MCF 10A (cell line): ENCODE results near the gene ENTPD7. TPM values are rescaled to one million over a fixed set of nuclear protein-coding genes. Genes with fewer than 3 reads are reported as not detected.

Experiments used
- BruUV-seq: library from RNA; stranded (reverse); fragments of 400-500 nt; replicated peaks from 2 replicates; lab custom pipeline; 2021; lab: Mats Ljungman, UMichigan
- CTCF ChIA-PET: fragments of 300-600 bp; sonication (Branson Sonifier 250); formaldehyde crosslinking; extraction: SDS; loops from one replicate; lab custom pipeline; 2021; ENCODE audit warnings: antibody characterized with exemption, inconsistent platforms; lab: Yijun Ruan, JAX
- POLR2A ChIA-PET: fragments of 300-600, 350-650 bp; sonication (Branson Sonifier 250); formaldehyde crosslinking; extraction: SDS; loops from one replicate; lab custom pipeline; 2020; ENCODE audit warnings: antibody characterized with exemption, inconsistent platforms; lab: Yijun Ruan, JAX
- DNase-seq: peaks from one replicate; pipeline ENCODE4 v3.0.0-alpha.2; 2018; ENCODE audit not compliant: unreplicated experiment
- H3K27ac Mint-ChIP-seq: one replicate; pipeline ENCODE4 v1.8.0; 2022; ENCODE audit warnings: mild to moderate bottlenecking, low read depth, mixed read lengths; ENCODE audit not compliant: unreplicated experiment
- H3K27me3 Mint-ChIP-seq: one replicate; pipeline ENCODE4 v1.8.0; 2022; ENCODE audit warnings: mixed read lengths; ENCODE audit not compliant: insufficient read depth, unreplicated experiment
- H3K36me3 Mint-ChIP-seq: one replicate; pipeline ENCODE4 v1.8.0; 2022; ENCODE audit warnings: mild to moderate bottlenecking, moderate library complexity, mixed read lengths; ENCODE audit not compliant: insufficient read depth, unreplicated experiment
- H3K4me1 Mint-ChIP-seq: one replicate; pipeline ENCODE4 v1.8.0; 2022; ENCODE audit warnings: mixed read lengths; ENCODE audit not compliant: insufficient read depth, unreplicated experiment
- H3K4me3 Mint-ChIP-seq: one replicate; pipeline ENCODE4 v1.8.0; 2022; ENCODE audit warnings: mild to moderate bottlenecking, moderate library complexity, mixed read lengths; ENCODE audit not compliant: unreplicated experiment
- H3K9me3 Mint-ChIP-seq: one replicate; pipeline ENCODE4 v1.8.0; 2022; ENCODE audit warnings: mixed read lengths; ENCODE audit not compliant: unreplicated experiment
- intact Hi-C: fragments of 100-400 bp; cut with micrococcal nuclease; formaldehyde crosslinking; loops from 2 replicates; pipeline ENCODE4 v1.14.1; 2022
- total RNA-seq: library from RNA; stranded (reverse); gene quantifications from 2 replicates; pipeline ENCODE4 v1.2.3, GENCODE V29; 2022
- TF ChIP-seq, protein P1 (sequence below): fragments of 200-600 bp; IDR thresholded peaks from one replicate; pipeline ENCODE4 v1.8.0; 2022; ENCODE audit warnings: antibody characterized with exemption, mild to moderate bottlenecking; ENCODE audit not compliant: unreplicated experiment

The ENTPD7 gene
- total RNA-seq, 1 experiment from 2014 or later: 18.3 TPM

DNA sequence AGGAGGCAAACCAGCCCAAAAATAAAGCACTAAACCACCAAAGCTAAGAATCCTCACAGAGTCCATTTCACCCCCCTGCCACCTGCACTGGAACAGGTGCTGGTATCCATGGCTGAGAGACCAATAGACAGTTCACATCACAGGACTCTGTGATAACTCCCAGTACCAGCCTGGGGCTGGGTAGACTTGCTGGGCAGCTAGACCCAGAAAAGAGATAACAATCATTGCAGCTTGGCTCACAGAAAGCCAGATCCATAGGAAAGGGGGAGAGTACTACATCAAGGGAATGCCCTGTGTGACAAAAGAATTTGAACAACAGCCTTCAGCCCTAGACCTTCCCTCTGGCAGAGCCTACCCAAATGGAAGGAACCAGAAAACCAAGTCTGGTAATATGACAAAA lies 25.5 kb upstream of the ENTPD7 start:
- CTCF ChIA-PET: interaction anchor here (0.6 to 4.8 kb wide), 2 partner anchors 14 to 78 kb away, joined by 3 to 60 read pairs; no protein-coding TSS in a partner anchor
- Mint-ChIP-seq H3K9me3 (no peaks in the 10 kb centered on the region), H3K27me3 (no peaks in the 10 kb centered on the region), H3K27ac (no peak overlapping the region), H3K4me1 (peaks cover 6% of the 10 kb centered on the region), H3K36me3 (no peaks in the 10 kb centered on the region), H3K4me3 (no peak overlapping the region)
- TF ChIP-seq, protein P1, sequence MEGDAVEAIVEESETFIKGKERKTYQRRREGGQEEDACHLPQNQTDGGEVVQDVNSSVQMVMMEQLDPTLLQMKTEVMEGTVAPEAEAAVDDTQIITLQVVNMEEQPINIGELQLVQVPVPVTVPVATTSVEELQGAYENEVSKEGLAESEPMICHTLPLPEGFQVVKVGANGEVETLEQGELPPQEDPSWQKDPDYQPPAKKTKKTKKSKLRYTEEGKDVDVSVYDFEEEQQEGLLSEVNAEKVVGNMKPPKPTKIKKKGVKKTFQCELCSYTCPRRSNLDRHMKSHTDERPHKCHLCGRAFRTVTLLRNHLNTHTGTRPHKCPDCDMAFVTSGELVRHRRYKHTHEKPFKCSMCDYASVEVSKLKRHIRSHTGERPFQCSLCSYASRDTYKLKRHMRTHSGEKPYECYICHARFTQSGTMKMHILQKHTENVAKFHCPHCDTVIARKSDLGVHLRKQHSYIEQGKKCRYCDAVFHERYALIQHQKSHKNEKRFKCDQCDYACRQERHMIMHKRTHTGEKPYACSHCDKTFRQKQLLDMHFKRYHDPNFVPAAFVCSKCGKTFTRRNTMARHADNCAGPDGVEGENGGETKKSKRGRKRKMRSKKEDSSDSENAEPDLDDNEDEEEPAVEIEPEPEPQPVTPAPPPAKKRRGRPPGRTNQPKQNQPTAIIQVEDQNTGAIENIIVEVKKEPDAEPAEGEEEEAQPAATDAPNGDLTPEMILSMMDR: no peak
- POLR2A ChIA-PET: interaction anchor here (2.6 to 3.1 kb wide), 2 partner anchors 12 to 21 kb away, joined by 6 to 21 read pairs; partner anchors contain the start of gene SLC25A28
- intact Hi-C loops: no loop called here
- no TSS peak for BruUV-seq
- no peak for DNase-seq

DNA sequence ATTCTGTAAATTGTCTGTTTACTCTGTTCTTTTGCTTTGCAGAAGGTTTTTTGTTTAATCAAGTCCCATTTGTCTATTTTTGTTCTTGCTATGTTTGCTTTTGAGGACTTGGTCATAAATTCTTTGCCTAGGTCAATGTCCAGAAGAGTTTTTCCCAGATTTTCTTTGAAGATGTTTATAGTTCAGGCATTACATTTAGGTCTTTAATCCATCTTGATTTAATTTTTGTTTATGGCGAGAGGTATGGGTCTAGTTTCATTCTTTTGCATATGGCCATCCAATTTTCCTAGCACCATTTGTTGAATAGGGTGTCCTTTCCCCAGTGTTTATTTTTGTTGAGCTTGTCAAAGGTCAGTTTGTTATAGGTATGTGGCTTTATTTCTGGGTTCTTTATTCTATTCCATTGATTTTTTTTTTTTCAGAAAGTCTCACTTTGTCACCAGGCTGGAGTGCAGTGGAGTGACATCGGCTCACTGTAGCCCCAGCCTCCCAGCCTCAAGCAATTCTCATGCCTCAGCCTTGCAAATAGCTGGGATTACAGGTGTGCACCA lies 11.6 kb upstream of the ENTPD7 start:
- no peaks in the 10 kb centered on the region for H3K4me1 Mint-ChIP-seq
- H3K9me3 Mint-ChIP-seq: no peaks in the 10 kb centered on the region
- TF ChIP-seq, protein P1: no peak
- CTCF ChIA-PET: interaction anchor here (0.6 to 1.6 kb wide), 2 partner anchors 17 to 65 kb away, joined by 4 to 7 read pairs; no protein-coding TSS in a partner anchor
- no peak overlapping the region for H3K4me3 Mint-ChIP-seq
- H3K27ac Mint-ChIP-seq: no peak overlapping the region
- no peaks in the 10 kb centered on the region for H3K36me3 Mint-ChIP-seq
- H3K27me3 Mint-ChIP-seq: no peaks in the 10 kb centered on the region
- POLR2A ChIA-PET: interaction anchor here (0.6 kb wide), 1 partner anchor 25 kb away, joined by 3 read pairs; no protein-coding TSS in a partner anchor
- no TSS peak for BruUV-seq
- no peak for DNase-seq
- intact Hi-C loops: no loop called here

DNA sequence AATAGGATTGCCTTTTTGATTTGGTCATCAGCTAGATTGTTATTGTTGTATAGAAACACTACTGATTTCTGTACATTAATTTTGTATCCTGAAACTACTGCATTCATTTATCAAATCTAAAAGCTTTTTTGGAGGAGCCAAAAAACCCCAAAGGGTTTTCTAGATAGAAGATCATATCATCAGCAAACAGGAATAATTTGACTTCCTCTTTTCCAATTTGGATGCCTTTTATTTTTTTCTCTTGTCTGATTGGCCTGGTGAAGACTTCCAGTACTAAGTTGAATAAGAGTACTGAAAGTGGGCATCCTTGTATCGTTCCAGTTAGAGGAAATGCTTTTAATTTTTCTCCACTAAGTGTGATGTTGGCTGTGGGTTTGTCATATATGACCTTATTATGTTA lies 10.6 kb upstream of the ENTPD7 start:
- Mint-ChIP-seq H3K27ac (no peak overlapping the region), H3K4me1 (no peaks in the 10 kb centered on the region), H3K36me3 (no peaks in the 10 kb centered on the region), H3K4me3 (no peak overlapping the region), H3K27me3 (no peaks in the 10 kb centered on the region), H3K9me3 (no peaks in the 10 kb centered on the region)
- BruUV-seq: no TSS peak
- ChIA-PET CTCF (interaction anchor here (1.6 kb wide), 1 partner anchor 18 kb away, joined by 7 read pairs; no protein-coding TSS in a partner anchor), POLR2A (interaction anchor here (0.7 kb wide), 1 partner anchor 32 kb away, joined by 3 read pairs; no protein-coding TSS in a partner anchor)
- intact Hi-C loops: no loop called here
- DNase-seq: no peak
- TF ChIP-seq, protein P1: no peak

DNA sequence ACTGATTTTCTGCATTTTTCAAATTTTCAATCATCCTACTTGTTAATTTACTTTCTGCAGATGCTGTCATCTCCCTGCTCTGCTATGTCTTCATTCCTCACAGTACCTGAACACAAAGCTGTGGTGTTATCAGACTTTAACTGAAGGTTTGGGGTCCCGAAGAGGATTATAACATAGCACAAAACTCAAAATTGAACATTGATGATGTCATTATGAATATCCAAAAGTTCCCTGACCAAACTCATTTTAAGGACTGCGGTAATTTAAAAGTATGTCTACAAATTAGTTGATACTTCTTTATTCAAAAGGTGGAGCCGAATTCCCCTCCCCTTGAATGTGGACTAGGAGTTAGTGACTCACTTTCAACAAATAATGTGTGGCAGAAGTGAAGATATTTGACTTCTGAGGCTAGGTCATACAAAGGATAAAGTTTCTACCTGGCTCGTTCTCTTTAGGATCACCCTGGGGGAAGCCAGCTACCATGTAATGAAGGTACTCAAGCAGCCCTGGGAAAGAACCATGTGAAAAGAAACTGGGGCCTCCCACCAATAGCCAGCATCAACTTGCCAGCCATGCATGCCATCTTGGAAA lies 6.4 kb upstream of the ENTPD7 start:
- H3K4me3 Mint-ChIP-seq: no peak overlapping the region
- H3K4me1 Mint-ChIP-seq: peaks cover 28% of the 10 kb centered on the region
- no peaks in the 10 kb centered on the region for H3K36me3 Mint-ChIP-seq
- BruUV-seq: no TSS peak
- ChIA-PET CTCF (interaction anchor here (0.7 to 1.8 kb wide), 4 partner anchors 8 to 58 kb away, joined by 3 to 9 read pairs (median 4); no protein-coding TSS in a partner anchor), POLR2A (interaction anchor here (0.6 to 5.7 kb wide), 5 partner anchors 23 to 79 kb away, joined by 3 to 101 read pairs (median 10); partner anchors contain the start of genes COX15, CUTC and SLC25A28)
- H3K9me3 Mint-ChIP-seq: no peaks in the 10 kb centered on the region
- H3K27me3 Mint-ChIP-seq: no peaks in the 10 kb centered on the region
- TF ChIP-seq, protein P1: no peak
- intact Hi-C loops: no loop called here
- H3K27ac Mint-ChIP-seq: no peak overlapping the region
- no peak for DNase-seq
